Sigmoid colon (tissue), 4 donors: ENCODE results near the gene EFNA4.

ENCODE experiments used
- CTCF ChIP-seq, 4 experiments: fragments of 450-650 bp in 3 of 4; fragments of 200-600 bp in 1 of 4; IDR thresholded peaks; one replicate each; pipeline ENCODE4 v1.5.1; 2016 to 2019; ENCODE audit warnings: antibody characterized with exemption in 4 of 4, mild to moderate bottlenecking in 3 of 4, moderate library complexity in 2 of 4
- EP300 ChIP-seq, 4 donors: sonication (generic); formaldehyde crosslinking; IDR thresholded peaks; one replicate each; pipeline ENCODE4 v1.6.1; 2017; ENCODE audit warnings: antibody characterized with exemption in 4 of 4
- POLR2A ChIP-seq, 2 donors: fragments of 450-650 bp; IDR thresholded peaks; one replicate each; pipeline ENCODE4 v1.6.1; 2016; ENCODE audit warnings: antibody characterized with exemption in 2 of 2, mild to moderate bottlenecking in 2 of 2, moderate library complexity in 2 of 2
- POLR2AphosphoS5 ChIP-seq, 4 donors: sonication (generic); formaldehyde crosslinking; IDR thresholded peaks; one replicate each; pipeline ENCODE4 v1.6.1; 2017; ENCODE audit warnings: antibody characterized with exemption in 4 of 4

GRCh38 chr1:155053531-155054105 is 9.9 kb upstream of the EFNA4 start:
- no peak for TF ChIP-seq POLR2A (IDR thresholded peaks at IDR 0.05)
- TF ChIP-seq CTCF (IDR thresholded peaks at IDR 0.05): no peak
- no peak for TF ChIP-seq POLR2AphosphoS5 (IDR thresholded peaks at IDR 0.05)
- no peak for TF ChIP-seq EP300 (IDR thresholded peaks at IDR 0.05)
